Type B pancreatic cell (in vitro differentiated cells): ENCODE measurements around the gene CREB3L2. TPM values are rescaled to one million over a fixed set of nuclear protein-coding genes. Genes with fewer than 3 reads are reported as not detected.
"Not testable (repeated sequence)": the region's sequence is repeated elsewhere in the genome, so short reads cannot be mapped to it uniquely, and the experiment has no call there.

Experiments
- DNase-seq: peaks from one replicate; pipeline ENCODE4 v3.0.0; 2021; ENCODE audit warnings: mixed read lengths; ENCODE audit not compliant: unreplicated experiment; ENCODE audit errors: extremely low spot score
- H3K27ac Mint-ChIP-seq: 2 replicates; pipeline ENCODE4 v1.8.0; 2021; ENCODE audit warnings: mild to moderate bottlenecking, mixed read lengths
- H3K27me3 Mint-ChIP-seq: 2 replicates; pipeline ENCODE4 v1.8.0; 2021; ENCODE audit warnings: mixed read lengths
- H3K36me3 Mint-ChIP-seq: 2 replicates; pipeline ENCODE4 v1.8.0; 2021; ENCODE audit warnings: mixed read lengths
- H3K4me1 Mint-ChIP-seq: one replicate; pipeline ENCODE4 v1.8.0; 2021; ENCODE audit warnings: mixed read lengths; ENCODE audit not compliant: unreplicated experiment
- H3K4me3 Mint-ChIP-seq: 2 replicates; pipeline ENCODE4 v1.8.0; 2021; ENCODE audit warnings: mild to moderate bottlenecking, mixed read lengths
- H3K9me3 Mint-ChIP-seq: 2 replicates; pipeline ENCODE4 v1.8.0; 2021; ENCODE audit warnings: mixed read lengths
- CTCF ChIP-seq: fragments of 200-600 bp; sonication (generic); conservative IDR thresholded peaks from 2 replicates; pipeline ENCODE4 v1.5.0; 2021; ENCODE audit warnings: antibody characterized with exemption, mild to moderate bottlenecking
- long read RNA-seq: library from polyadenylated mRNA; unstranded; transcript quantifications from one replicate; pipeline ENCODE4 v2.0.0, GENCODE V29; 2020
- total RNA-seq: library from RNA; stranded (reverse); gene quantifications from 2 replicates; pipeline ENCODE4 v1.2.1, GENCODE V29; 2021; ENCODE audit warnings: low replicate concordance

The CREB3L2 gene
- 85.8 and 173 TPM in 2 replicates for total RNA-seq
- long read RNA-seq, partial matches to known transcripts = 2 of 55 reads
- long read RNA-seq, other reads (novel, unspliced or antisense) = 48 of 55 reads

GRCh38 chr7:138001529-138002095 lies at the start of gene CREB3L2:
Gene CREB3L2 (minus strand): TSS chr7:138002086. CDS start chr7:138001705, 381 bp downstream.
- no peaks in the 10 kb centered on the region for H3K27me3 Mint-ChIP-seq
- peak; percentile 76 for DNase-seq
- peaks cover 33% of the 10 kb centered on the region for H3K4me1 Mint-ChIP-seq
- no peaks in the 10 kb centered on the region for H3K9me3 Mint-ChIP-seq
- peak within 1 kb of the TSS; percentile 95 for H3K27ac Mint-ChIP-seq
- TF ChIP-seq CTCF = no peak
- H3K4me3 Mint-ChIP-seq = peak within 1 kb of the TSS; percentile 96
- peaks cover 23% of the 10 kb centered on the region for H3K36me3 Mint-ChIP-seq

- DNase-seq = no peak
- Mint-ChIP-seq H3K4me3 (no peak overlapping the region), H3K4me1 (peaks cover 4% of the 10 kb centered on the region), H3K36me3 (no peaks in the 10 kb centered on the region), H3K27me3 (no peaks in the 10 kb centered on the region), H3K27ac (no peak overlapping the region), H3K9me3 (no peaks in the 10 kb centered on the region)
- TF ChIP-seq CTCF = no peak
Measured at GRCh38 chr7:138049505-138050116, 47.7 kb upstream of the CREB3L2 start.

- H3K27me3 Mint-ChIP-seq = no peaks in the 10 kb centered on the region
- no peak overlapping the region for H3K27ac Mint-ChIP-seq
- no peak for DNase-seq
- H3K4me1 Mint-ChIP-seq = peaks cover 4% of the 10 kb centered on the region
- TF ChIP-seq CTCF = no peak
- no peaks in the 10 kb centered on the region for H3K36me3 Mint-ChIP-seq
- H3K9me3 Mint-ChIP-seq = no peaks in the 10 kb centered on the region
- H3K4me3 Mint-ChIP-seq = no peak overlapping the region
Measured at GRCh38 chr7:138047907-138048306, 46.0 kb upstream of the CREB3L2 start.

GRCh38 chr7:138044897-138045296 lies 43.0 kb upstream of the CREB3L2 start:
- H3K27ac Mint-ChIP-seq = no peak overlapping the region
- no peak for DNase-seq
- no peaks in the 10 kb centered on the region for H3K27me3 Mint-ChIP-seq
- peaks cover 4% of the 10 kb centered on the region for H3K9me3 Mint-ChIP-seq
- H3K36me3 Mint-ChIP-seq = no peaks in the 10 kb centered on the region
- no peak overlapping the region for H3K4me3 Mint-ChIP-seq
- no peak for TF ChIP-seq CTCF
- H3K4me1 Mint-ChIP-seq = peaks cover 4% of the 10 kb centered on the region

- H3K9me3 Mint-ChIP-seq = peaks cover 17% of the 10 kb centered on the region
- H3K27me3 Mint-ChIP-seq, DNase-seq, H3K4me1 Mint-ChIP-seq, H3K36me3 Mint-ChIP-seq, H3K27ac Mint-ChIP-seq, H3K4me3 Mint-ChIP-seq: not testable (repeated sequence)
Measured at GRCh38 chr7:138040063-138040462, 38.2 kb upstream of the CREB3L2 start.

GRCh38 chr7:138036135-138036534 lies 34.2 kb upstream of the CREB3L2 start:
- no peak overlapping the region for H3K4me3 Mint-ChIP-seq
- peaks cover 7% of the 10 kb centered on the region for H3K36me3 Mint-ChIP-seq
- no peak for DNase-seq
- no peaks in the 10 kb centered on the region for H3K27me3 Mint-ChIP-seq
- no peaks in the 10 kb centered on the region for H3K4me1 Mint-ChIP-seq
- H3K27ac Mint-ChIP-seq = no peak overlapping the region
- TF ChIP-seq CTCF = no peak
- H3K9me3 Mint-ChIP-seq = peaks cover 20% of the 10 kb centered on the region
